Measurements from ENCODE around the gene KIFAP3.
"Not testable (repeated sequence)": the region's sequence is repeated elsewhere in the genome, so short reads cannot be mapped to it uniquely, and the experiment has no call there.

The KIFAP3 gene

DNA sequence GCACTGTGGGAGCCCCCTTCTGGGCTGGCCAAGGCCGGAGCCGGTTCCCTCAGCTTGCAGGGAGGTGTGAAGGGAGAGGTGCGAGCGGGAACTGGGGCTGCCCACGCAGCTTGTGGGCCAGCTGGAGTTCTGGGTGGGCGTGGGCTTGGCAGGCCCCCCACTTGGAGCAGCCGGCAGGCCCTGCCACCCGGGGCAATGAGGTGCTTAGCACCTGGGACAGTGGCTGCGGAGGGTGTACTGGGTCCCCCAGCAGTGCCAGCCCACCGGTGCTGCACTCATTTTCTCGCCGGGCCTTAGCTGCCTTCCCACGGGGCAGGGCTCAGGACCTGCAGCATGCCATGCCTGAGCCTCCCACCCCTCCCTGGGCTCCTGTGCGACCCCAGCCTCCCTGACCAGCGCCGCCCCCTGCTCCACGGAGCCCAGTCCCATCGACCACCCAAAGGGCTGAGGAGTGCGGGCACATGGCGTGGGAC is 192.4 kb downstream of the KIFAP3 start:
- H4K20me1 ChIP-seq, result no peaks in the 10 kb centered on the region
- no peaks in the 10 kb centered on the region for H3K9me3 ChIP-seq
- H3K4me3 ChIP-seq, result no peak overlapping the region
- no peak overlapping the region for H3K4me2 ChIP-seq
- no peaks in the 10 kb centered on the region; the same call in 1 of the 2 replicates for H3K4me1 ChIP-seq
- H3K36me3 ChIP-seq, result peaks cover 59% of the 10 kb centered on the region
- no peaks in the 10 kb centered on the region for H3K27me3 ChIP-seq
- H3K27ac ChIP-seq, result no peak overlapping the region
- no peak for TF ChIP-seq Cebpa-rat (IDR thresholded peaks at IDR 0.05)
- no peak overlapping the region for H3K9ac ChIP-seq

DNA sequence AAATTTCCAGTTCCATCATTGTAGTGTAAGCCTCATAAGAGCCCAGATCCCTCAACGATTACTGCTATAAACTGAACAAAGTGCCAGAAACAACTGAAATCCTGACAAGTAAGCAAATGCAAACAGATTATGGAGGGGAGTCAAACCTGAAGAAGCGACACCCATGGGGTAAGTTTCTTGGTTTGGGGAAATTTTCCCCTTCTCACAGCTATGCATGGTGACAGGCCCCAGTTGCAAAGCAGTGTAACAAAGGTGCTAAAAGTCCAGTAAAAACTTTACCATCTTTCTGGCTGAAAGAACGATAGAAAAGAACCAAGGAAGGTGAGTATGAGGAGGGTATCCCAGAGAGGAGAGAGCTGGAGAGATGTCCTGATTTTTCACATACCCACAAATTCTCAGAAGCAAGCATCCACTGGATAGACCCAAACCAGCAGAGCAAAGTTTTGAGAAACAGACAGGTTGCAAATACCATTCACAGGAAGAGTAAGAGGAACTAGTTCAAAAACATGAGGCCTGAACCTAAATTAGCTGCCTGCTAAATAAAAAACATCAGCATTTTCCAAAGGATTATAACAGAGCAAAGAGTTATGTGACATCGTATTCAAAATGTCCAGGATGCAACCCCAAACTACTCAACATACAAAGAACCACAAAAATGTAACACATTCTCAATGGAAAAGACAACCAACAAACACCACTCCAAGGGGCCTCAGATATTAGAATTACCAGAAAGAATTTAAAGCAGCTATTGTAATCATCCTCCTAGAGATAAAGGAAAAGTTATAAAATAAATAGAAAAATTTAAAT is 195.3 kb downstream of the KIFAP3 start:
- Histone ChIP-seq H3K36me3 (peaks cover 63% of the 10 kb centered on the region), H3K9ac (no peak overlapping the region), H3K27ac (no peak overlapping the region), H3K4me1 (no peaks in the 10 kb centered on the region; the same call in 1 of the 2 replicates), H3K9me3 (no peaks in the 10 kb centered on the region), H3K27me3 (no peaks in the 10 kb centered on the region), H3K4me3 (no peak overlapping the region), H3K4me2 (no peak overlapping the region), H4K20me1 (no peaks in the 10 kb centered on the region)
- no peak for TF ChIP-seq Cebpa-rat (IDR thresholded peaks at IDR 0.05)

GRCh38 chr1:169878498-169878897 is 196.0 kb downstream of the KIFAP3 start:
- 0 out of 2 replicates have a peak, but pooled peaks cover under 1% of the 10 kb centered on the region for H3K9me3 ChIP-seq
- peaks cover 7% of the 10 kb centered on the region for H3K4me1 ChIP-seq
- H3K36me3 ChIP-seq, result peaks cover 67% of the 10 kb centered on the region
- H3K4me3 ChIP-seq, result no peak overlapping the region
- no peaks in the 10 kb centered on the region for H4K20me1 ChIP-seq
- H3K27ac ChIP-seq, result no peak overlapping the region
- H3K4me2 ChIP-seq, result no peak overlapping the region
- no peaks in the 10 kb centered on the region for H3K27me3 ChIP-seq
- no peak for TF ChIP-seq Cebpa-rat (IDR thresholded peaks at IDR 0.05)
- H3K9ac ChIP-seq, result no peak overlapping the region

GRCh38 chr1:169877800-169878491 is 196.5 kb downstream of the KIFAP3 start:
- no peak overlapping the region for H3K27ac ChIP-seq
- no peak overlapping the region for H3K9ac ChIP-seq
- H3K4me3 ChIP-seq, result no peak overlapping the region
- H3K9me3 ChIP-seq, result peaks cover 6% of the 10 kb centered on the region; the same call in 1 of the 2 replicates
- TF ChIP-seq Cebpa-rat (IDR thresholded peaks at IDR 0.05), result no peak
- peaks cover 9% of the 10 kb centered on the region for H3K4me1 ChIP-seq
- peaks cover 67% of the 10 kb centered on the region for H3K36me3 ChIP-seq
- H4K20me1 ChIP-seq, result no peaks in the 10 kb centered on the region
- no peak overlapping the region for H3K4me2 ChIP-seq
- no peaks in the 10 kb centered on the region for H3K27me3 ChIP-seq

- H3K27me3 ChIP-seq, result no peaks in the 10 kb centered on the region
- H4K20me1 ChIP-seq, result no peaks in the 10 kb centered on the region
- no peak overlapping the region for H3K4me2 ChIP-seq
- peaks cover 9% of the 10 kb centered on the region for H3K4me1 ChIP-seq
- no peak overlapping the region for H3K9ac ChIP-seq
- TF ChIP-seq Cebpa-rat (IDR thresholded peaks at IDR 0.05), result no peak
- peaks cover 84% of the 10 kb centered on the region for H3K36me3 ChIP-seq
- H3K9me3 ChIP-seq, result peaks cover 19% of the 10 kb centered on the region
- no peak overlapping the region for H3K4me3 ChIP-seq
- no peak overlapping the region for H3K27ac ChIP-seq
Observed at GRCh38 chr1:169874229-169874628, 200.3 kb downstream of the KIFAP3 start.

GRCh38 chr1:169873582-169874199 is 200.8 kb downstream of the KIFAP3 start:
- peaks cover 19% of the 10 kb centered on the region for H3K9me3 ChIP-seq
- peaks cover 9% of the 10 kb centered on the region for H3K4me1 ChIP-seq
- H4K20me1 ChIP-seq, result no peaks in the 10 kb centered on the region
- H3K4me3 ChIP-seq, result no peak overlapping the region
- H3K27me3 ChIP-seq, result no peaks in the 10 kb centered on the region
- H3K36me3 ChIP-seq, result peaks cover 85% of the 10 kb centered on the region
- no peak overlapping the region for H3K27ac ChIP-seq
- H3K4me2 ChIP-seq, result peak overlapping the region; percentile 6; the same call in 1 of the 2 replicates
- TF ChIP-seq Cebpa-rat (IDR thresholded peaks at IDR 0.05), result no peak
- no peak overlapping the region for H3K9ac ChIP-seq

GRCh38 chr1:169872906-169873305 is 201.6 kb downstream of the KIFAP3 start:
- Histone ChIP-seq H3K4me1 (peaks cover 9% of the 10 kb centered on the region), H3K36me3 (peaks cover 86% of the 10 kb centered on the region), H3K27me3 (no peaks in the 10 kb centered on the region), H3K9ac (no peak overlapping the region), H3K4me2 (no peak overlapping the region), H4K20me1 (no peaks in the 10 kb centered on the region), H3K4me3 (no peak overlapping the region), H3K27ac (no peak overlapping the region), H3K9me3 (peaks cover 19% of the 10 kb centered on the region)
- no peak for TF ChIP-seq Cebpa-rat (IDR thresholded peaks at IDR 0.05)

DNA sequence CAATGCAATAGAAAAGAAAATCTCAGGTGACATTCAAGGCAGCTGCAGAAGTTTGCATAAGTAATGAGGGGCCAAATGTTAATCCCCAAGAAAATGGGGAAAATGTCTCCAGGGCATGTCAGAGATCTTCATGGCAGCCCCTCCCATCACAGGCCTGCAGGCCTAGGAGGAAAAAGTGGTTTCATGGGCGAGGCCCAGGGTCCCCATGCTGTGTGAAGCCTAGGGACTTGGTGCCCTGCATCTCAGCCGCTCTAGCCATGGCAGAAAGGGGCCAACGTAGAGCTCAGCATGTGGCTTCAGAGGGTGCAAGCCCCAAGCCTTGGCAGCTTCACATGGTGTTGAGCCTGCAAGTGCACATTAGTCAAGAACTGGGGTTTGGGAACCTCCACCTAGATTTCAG is 202.5 kb downstream of the KIFAP3 start:
- H3K4me1 ChIP-seq, H4K20me1 ChIP-seq, H3K4me3 ChIP-seq, H3K27ac ChIP-seq, H3K9ac ChIP-seq, H3K4me2 ChIP-seq, H3K27me3 ChIP-seq: not testable (repeated sequence)
- Histone ChIP-seq H3K36me3 (peaks cover 86% of the 10 kb centered on the region), H3K9me3 (peaks cover 19% of the 10 kb centered on the region)

Data from BLaER1 (cell line).